Measurements from ENCODE around the gene MIEF1.

The MIEF1 gene

GRCh38 chr22:39463931-39464390, 38.1 kb upstream of the MIEF1 start:
- H3K4me2 ChIP-seq (ENCODE audit: insufficient read depth, low read length, poor library complexity, severe bottlenecking): no peak overlapping the region
- no peak overlapping the region for H3K23ac ChIP-seq (ENCODE audit: low read depth, low read length, poor library complexity)
- no peaks in the 10 kb centered on the region for H3K27me3 ChIP-seq (ENCODE audit: control insufficient read depth in 3 of 3, insufficient read depth in 3 of 3, low read depth in 1 of 3, low read length in 3 of 3)
- peaks cover 33% of the 10 kb centered on the region for H3K79me1 ChIP-seq (ENCODE audit: low read depth, low read length)
- H3K4ac ChIP-seq (ENCODE audit: low read length): no peak overlapping the region
- no peak for DNase-seq (ENCODE audit: low spot score)
- H3K18ac ChIP-seq (ENCODE audit: low read length): peak overlapping the region; percentile 80
- H4K8ac ChIP-seq (ENCODE audit: low read depth, low read length): no peak overlapping the region
- H3K9ac ChIP-seq (ENCODE audit: low read depth, low read length, poor library complexity): peak overlapping the region; percentile 38
- peak overlapping the region; percentile 84 for H2BK12ac ChIP-seq (ENCODE audit: low read length)
- peak overlapping the region; percentile 53 for H2BK5ac ChIP-seq (ENCODE audit: low read length)
- no peaks in the 10 kb centered on the region for H3K9me3 ChIP-seq (replicated peaks in 1 of 2; ENCODE audit: control insufficient read depth in 2 of 2, insufficient read depth in 1 of 2, low read depth in 1 of 2, low read length in 2 of 2)
- no peak overlapping the region for H3K4me3 ChIP-seq (ENCODE audit: low read length in 2 of 2)
- whole genome bisulfite sequencing, 2 donors (ENCODE audit: extremely low coverage in 2 of 2, insufficient read length in 2 of 2, insufficient replicate concordance in 1 of 2): no CpG with 5 or more reads among the region's 10 CpGs
- no peak overlapping the region for H4K91ac ChIP-seq (ENCODE audit: low read depth, low read length, poor library complexity)
- H2AK5ac ChIP-seq (ENCODE audit: low read depth, low read length): no peak overlapping the region
- no peaks in the 10 kb centered on the region for H3K36me3 ChIP-seq (replicated peaks in 1 of 2; ENCODE audit: control insufficient read depth in 2 of 2, insufficient read depth in 2 of 2, low read length in 2 of 2)
- H3K14ac ChIP-seq (ENCODE audit: low read length): no peak overlapping the region
- H3K27ac ChIP-seq (replicated peaks; ENCODE audit: low read length): no peak overlapping the region
- no peak overlapping the region for H2BK120ac ChIP-seq (ENCODE audit: low read depth, low read length)
- no peak overlapping the region for H2BK15ac ChIP-seq (ENCODE audit: low read length)
- no peak overlapping the region for H2AFZ ChIP-seq (ENCODE audit: low read length)
- H3K4me1 ChIP-seq (ENCODE audit: control insufficient read depth in 2 of 2, insufficient read depth in 1 of 2, low read depth in 1 of 2, low read length in 2 of 2): peaks cover 8 to 15% of the 10 kb centered on the region in 2 donors

DNA sequence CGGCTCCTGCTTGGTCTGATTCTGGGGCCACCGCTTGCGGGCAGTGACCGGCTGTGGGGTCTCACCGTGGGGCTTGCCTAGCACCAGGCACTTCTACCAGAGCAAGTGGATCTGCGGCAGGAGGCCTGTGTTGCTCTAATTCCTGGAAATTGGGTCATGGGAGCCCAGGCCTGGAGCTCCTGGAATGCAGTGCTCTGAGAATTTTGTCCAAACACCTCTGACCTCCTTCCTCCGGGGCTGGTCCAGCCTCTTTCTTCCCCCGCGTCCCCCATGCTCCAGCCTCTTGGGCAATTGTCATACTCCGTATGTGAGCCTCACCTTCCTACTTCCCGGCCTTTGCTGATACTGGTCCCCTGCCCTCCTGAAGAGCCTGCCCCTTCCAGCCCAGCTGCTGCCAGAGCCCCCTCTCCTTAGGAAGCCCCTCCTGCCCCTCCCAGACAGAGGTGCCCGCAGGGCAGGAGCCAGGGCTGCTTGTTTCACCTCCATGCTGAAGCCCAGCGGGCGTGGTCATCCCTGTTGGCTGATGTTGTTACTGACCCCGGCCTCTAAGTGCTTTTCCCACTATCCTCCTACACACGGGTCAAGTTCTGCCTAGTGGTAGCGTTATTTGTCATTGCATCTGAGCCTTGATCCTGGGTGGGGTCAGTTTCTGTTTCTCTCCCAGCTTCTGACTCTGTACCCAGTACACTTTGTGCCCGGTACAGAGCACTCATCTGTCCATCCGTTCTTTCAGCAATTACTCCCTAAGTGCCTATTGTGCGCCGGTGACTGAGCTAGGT, 35.7 kb upstream of the MIEF1 start:
- Histone ChIP-seq H3K79me1 (ENCODE audit: low read depth, low read length) (peaks cover 24% of the 10 kb centered on the region), H3K23ac (ENCODE audit: low read depth, low read length, poor library complexity) (no peak overlapping the region), H3K27me3 (ENCODE audit: control insufficient read depth in 3 of 3, insufficient read depth in 3 of 3, low read depth in 1 of 3, low read length in 3 of 3) (no peaks in the 10 kb centered on the region), H3K14ac (ENCODE audit: low read length) (peak overlapping the region; percentile 21), H3K4me3 (ENCODE audit: low read length in 2 of 2) (no peak overlapping the region), H2BK120ac (ENCODE audit: low read depth, low read length) (no peak overlapping the region), H3K9me3 (replicated peaks in 1 of 2; ENCODE audit: control insufficient read depth in 2 of 2, insufficient read depth in 1 of 2, low read depth in 1 of 2, low read length in 2 of 2) (no peaks in the 10 kb centered on the region), H3K18ac (ENCODE audit: low read length) (peak overlapping the region; percentile 51), H2BK12ac (ENCODE audit: low read length) (no peak overlapping the region), H2AFZ (ENCODE audit: low read length) (no peak overlapping the region), H4K91ac (ENCODE audit: low read depth, low read length, poor library complexity) (no peak overlapping the region), H2BK5ac (ENCODE audit: low read length) (no peak overlapping the region), H2BK15ac (ENCODE audit: low read length) (no peak overlapping the region), H3K4ac (ENCODE audit: low read length) (no peak overlapping the region), H4K8ac (ENCODE audit: low read depth, low read length) (no peak overlapping the region), H3K36me3 (replicated peaks in 1 of 2; ENCODE audit: control insufficient read depth in 2 of 2, insufficient read depth in 2 of 2, low read length in 2 of 2) (no peaks in the 10 kb centered on the region), H3K4me2 (ENCODE audit: insufficient read depth, low read length, poor library complexity, severe bottlenecking) (no peak overlapping the region), H3K27ac (replicated peaks; ENCODE audit: low read length) (no peak overlapping the region), H3K9ac (ENCODE audit: low read depth, low read length, poor library complexity) (no peak overlapping the region), H2AK5ac (ENCODE audit: low read depth, low read length) (no peak overlapping the region), H3K4me1 (ENCODE audit: control insufficient read depth in 2 of 2, insufficient read depth in 1 of 2, low read depth in 1 of 2, low read length in 2 of 2) (peaks cover 27 to 34% of the 10 kb centered on the region in 2 donors)
- WGBS, 2 donors (ENCODE audit: extremely low coverage in 2 of 2, insufficient read length in 2 of 2, insufficient replicate concordance in 1 of 2): no CpG with 5 or more reads among the region's 21 CpGs
- DNase-seq (ENCODE audit: low spot score): no peak

DNA sequence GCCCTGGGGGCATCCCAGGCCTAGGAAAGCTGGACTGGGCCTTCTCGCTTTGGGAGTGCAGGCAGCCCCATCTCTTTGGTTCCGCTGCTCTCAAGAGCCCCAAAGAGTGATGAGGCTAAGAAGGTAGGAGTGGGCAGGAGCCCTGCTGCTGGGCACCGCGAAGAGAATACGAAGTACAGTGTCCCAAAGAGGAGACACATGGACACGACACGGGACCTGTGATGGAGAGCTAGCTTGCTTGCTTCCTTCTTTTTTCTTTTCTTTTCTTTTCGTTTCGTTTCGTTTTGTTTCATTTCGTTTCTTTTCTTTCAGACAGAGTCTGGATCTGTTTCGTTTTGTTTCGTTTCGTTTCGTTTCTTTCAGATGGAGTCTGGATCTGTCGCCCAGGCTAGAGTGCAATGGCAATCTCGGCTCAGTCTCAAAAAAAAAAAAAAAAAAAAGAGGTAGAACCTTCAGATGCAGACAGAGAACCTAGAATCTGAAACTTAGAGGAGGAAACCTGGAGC, 34.6 kb upstream of the MIEF1 start:
- DNase-seq (ENCODE audit: low spot score): no peak
- no peak overlapping the region for H4K8ac ChIP-seq (ENCODE audit: low read depth, low read length)
- H4K91ac ChIP-seq (ENCODE audit: low read depth, low read length, poor library complexity): no peak overlapping the region
- no peak overlapping the region for H3K9ac ChIP-seq (ENCODE audit: low read depth, low read length, poor library complexity)
- no peaks in the 10 kb centered on the region for H3K27me3 ChIP-seq (ENCODE audit: control insufficient read depth in 3 of 3, insufficient read depth in 3 of 3, low read depth in 1 of 3, low read length in 3 of 3)
- peaks cover 33 to 39% of the 10 kb centered on the region in 2 donors for H3K4me1 ChIP-seq (ENCODE audit: control insufficient read depth in 2 of 2, insufficient read depth in 1 of 2, low read depth in 1 of 2, low read length in 2 of 2)
- WGBS, 2 donors (ENCODE audit: extremely low coverage in 2 of 2, insufficient read length in 2 of 2, insufficient replicate concordance in 1 of 2): no CpG with 5 or more reads among the region's 17 CpGs
- H2AK5ac ChIP-seq (ENCODE audit: low read depth, low read length): no peak overlapping the region
- no peak overlapping the region for H3K23ac ChIP-seq (ENCODE audit: low read depth, low read length, poor library complexity)
- no peaks in the 10 kb centered on the region for H3K36me3 ChIP-seq (replicated peaks in 1 of 2; ENCODE audit: control insufficient read depth in 2 of 2, insufficient read depth in 2 of 2, low read length in 2 of 2)
- H3K27ac ChIP-seq (replicated peaks; ENCODE audit: low read length): no peak overlapping the region
- peak overlapping the region; percentile 21 for H2BK120ac ChIP-seq (ENCODE audit: low read depth, low read length)
- no peak overlapping the region for H2BK15ac ChIP-seq (ENCODE audit: low read length)
- no peaks in the 10 kb centered on the region for H3K9me3 ChIP-seq (replicated peaks in 1 of 2; ENCODE audit: control insufficient read depth in 2 of 2, insufficient read depth in 1 of 2, low read depth in 1 of 2, low read length in 2 of 2)
- no peak overlapping the region for H3K4me3 ChIP-seq (ENCODE audit: low read length in 2 of 2)
- no peak overlapping the region for H3K14ac ChIP-seq (ENCODE audit: low read length)
- no peak overlapping the region for H3K4ac ChIP-seq (ENCODE audit: low read length)
- peaks cover 24% of the 10 kb centered on the region for H3K79me1 ChIP-seq (ENCODE audit: low read depth, low read length)
- H2AFZ ChIP-seq (ENCODE audit: low read length): no peak overlapping the region
- no peak overlapping the region for H3K4me2 ChIP-seq (ENCODE audit: insufficient read depth, low read length, poor library complexity, severe bottlenecking)
- H2BK12ac ChIP-seq (ENCODE audit: low read length): no peak overlapping the region
- H2BK5ac ChIP-seq (ENCODE audit: low read length): no peak overlapping the region
- no peak overlapping the region for H3K18ac ChIP-seq (ENCODE audit: low read length)

- no peaks in the 10 kb centered on the region for H3K27me3 ChIP-seq (ENCODE audit: control insufficient read depth in 3 of 3, insufficient read depth in 3 of 3, low read depth in 1 of 3, low read length in 3 of 3)
- WGBS, 2 donors (ENCODE audit: extremely low coverage in 2 of 2, insufficient read length in 2 of 2, insufficient replicate concordance in 1 of 2): no CpG with 5 or more reads among the region's 18 CpGs
- no peaks in the 10 kb centered on the region for H3K9me3 ChIP-seq (replicated peaks in 1 of 2; ENCODE audit: control insufficient read depth in 2 of 2, insufficient read depth in 1 of 2, low read depth in 1 of 2, low read length in 2 of 2)
- H2BK120ac ChIP-seq (ENCODE audit: low read depth, low read length): peak overlapping the region; percentile 21
- H3K79me1 ChIP-seq (ENCODE audit: low read depth, low read length): peaks cover 16% of the 10 kb centered on the region
- peak overlapping the region; percentile 43 for H2AK5ac ChIP-seq (ENCODE audit: low read depth, low read length)
- H3K4me3 ChIP-seq (ENCODE audit: low read length in 2 of 2): no peak overlapping the region
- H3K23ac ChIP-seq (ENCODE audit: low read depth, low read length, poor library complexity): peak overlapping the region; percentile 50
- H3K9ac ChIP-seq (ENCODE audit: low read depth, low read length, poor library complexity): no peak overlapping the region
- no peak overlapping the region for H3K4ac ChIP-seq (ENCODE audit: low read length)
- peak overlapping the region; percentile 20 for H3K27ac ChIP-seq (replicated peaks; ENCODE audit: low read length)
- no peak overlapping the region for H2BK15ac ChIP-seq (ENCODE audit: low read length)
- no peak overlapping the region for H4K8ac ChIP-seq (ENCODE audit: low read depth, low read length)
- peak overlapping the region; percentile 75 for H2BK12ac ChIP-seq (ENCODE audit: low read length)
- H3K14ac ChIP-seq (ENCODE audit: low read length): peak overlapping the region; percentile 14
- H3K36me3 ChIP-seq (replicated peaks in 1 of 2; ENCODE audit: control insufficient read depth in 2 of 2, insufficient read depth in 2 of 2, low read length in 2 of 2): no peaks in the 10 kb centered on the region
- H4K91ac ChIP-seq (ENCODE audit: low read depth, low read length, poor library complexity): no peak overlapping the region
- DNase-seq (ENCODE audit: low spot score): no peak
- H3K18ac ChIP-seq (ENCODE audit: low read length): peak overlapping the region; percentile 59
- H3K4me1 ChIP-seq (ENCODE audit: control insufficient read depth in 2 of 2, insufficient read depth in 1 of 2, low read depth in 1 of 2, low read length in 2 of 2): peaks cover 40 to 43% of the 10 kb centered on the region in 2 donors
- H3K4me2 ChIP-seq (ENCODE audit: insufficient read depth, low read length, poor library complexity, severe bottlenecking): no peak overlapping the region
- no peak overlapping the region for H2AFZ ChIP-seq (ENCODE audit: low read length)
- peak overlapping the region; percentile 79 for H2BK5ac ChIP-seq (ENCODE audit: low read length)
These were observed 33.4 kb upstream of the MIEF1 start for GRCh38 chr22:39468487-39469325.

Data from neuronal stem cell (in vitro differentiated cells).